ENCODE measurements around the gene COG5.

DNA sequence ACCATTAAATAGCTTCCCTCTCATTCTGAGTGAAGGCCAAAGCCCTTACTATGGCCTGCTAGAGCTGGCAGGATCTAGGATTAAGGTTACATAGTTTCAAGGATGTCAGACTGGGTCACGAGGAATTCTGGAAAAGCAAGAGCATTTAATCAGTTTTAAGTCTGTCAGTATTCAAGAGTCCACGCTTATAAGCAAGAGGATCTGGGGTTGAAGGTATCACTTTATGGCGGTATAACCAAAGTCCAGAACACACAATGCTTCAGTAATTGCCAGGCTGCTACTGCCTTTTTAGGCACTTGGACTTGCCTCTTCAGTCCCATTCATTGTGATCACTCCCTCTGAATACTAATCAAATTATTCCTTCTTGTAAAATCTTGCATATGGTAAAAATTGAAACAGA lies 293.9 kb downstream of the COG5 start:
- no peak for TF ChIP-seq POLR2A (IDR thresholded peaks at IDR 0.05)
- TF ChIP-seq, protein P1, sequence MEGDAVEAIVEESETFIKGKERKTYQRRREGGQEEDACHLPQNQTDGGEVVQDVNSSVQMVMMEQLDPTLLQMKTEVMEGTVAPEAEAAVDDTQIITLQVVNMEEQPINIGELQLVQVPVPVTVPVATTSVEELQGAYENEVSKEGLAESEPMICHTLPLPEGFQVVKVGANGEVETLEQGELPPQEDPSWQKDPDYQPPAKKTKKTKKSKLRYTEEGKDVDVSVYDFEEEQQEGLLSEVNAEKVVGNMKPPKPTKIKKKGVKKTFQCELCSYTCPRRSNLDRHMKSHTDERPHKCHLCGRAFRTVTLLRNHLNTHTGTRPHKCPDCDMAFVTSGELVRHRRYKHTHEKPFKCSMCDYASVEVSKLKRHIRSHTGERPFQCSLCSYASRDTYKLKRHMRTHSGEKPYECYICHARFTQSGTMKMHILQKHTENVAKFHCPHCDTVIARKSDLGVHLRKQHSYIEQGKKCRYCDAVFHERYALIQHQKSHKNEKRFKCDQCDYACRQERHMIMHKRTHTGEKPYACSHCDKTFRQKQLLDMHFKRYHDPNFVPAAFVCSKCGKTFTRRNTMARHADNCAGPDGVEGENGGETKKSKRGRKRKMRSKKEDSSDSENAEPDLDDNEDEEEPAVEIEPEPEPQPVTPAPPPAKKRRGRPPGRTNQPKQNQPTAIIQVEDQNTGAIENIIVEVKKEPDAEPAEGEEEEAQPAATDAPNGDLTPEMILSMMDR (IDR thresholded peaks at IDR 0.05) = no peak
- TF ChIP-seq POLR2AphosphoS5 (IDR thresholded peaks at IDR 0.05) = no peak

All from breast epithelium (tissue), 3 donors.